Muscle of leg (tissue), 11 donors: ENCODE measurements around the gene MAG. TPM values are rescaled to one million over a fixed set of nuclear protein-coding genes. Genes with fewer than 3 reads are reported as not detected.

Experiments used
- DNase-seq: peaks from one replicate; pipeline ENCODE4 v3.0.0; 2013
- H3K27ac ChIP-seq: one replicate; pipeline ENCODE4 v1.5.1; 2013; ENCODE audit warnings: mild to moderate bottlenecking, low read length, control low read depth
- H3K27me3 ChIP-seq: one replicate; pipeline ENCODE4 v1.6.1; 2013; ENCODE audit warnings: low read length; ENCODE audit not compliant: control insufficient read depth, insufficient read depth
- H3K36me3 ChIP-seq: one replicate; pipeline ENCODE4 v1.6.1; 2013; ENCODE audit warnings: low read length; ENCODE audit not compliant: control insufficient read depth, insufficient read depth
- H3K4me1 ChIP-seq: one replicate; pipeline ENCODE4 v1.6.1; 2013; ENCODE audit warnings: low read length; ENCODE audit not compliant: control insufficient read depth, insufficient read depth
- H3K4me3 ChIP-seq: one replicate; pipeline ENCODE4 v1.5.1; 2013; ENCODE audit warnings: low read length, control low read depth
- H3K9me3 ChIP-seq: replicated peaks from 2 replicates; pipeline ENCODE4 v1.6.1; 2013; ENCODE audit warnings: low read depth, low read length; ENCODE audit not compliant: control insufficient read depth
- WGBS: methylation state at CpG from one replicate; pipeline ENCODE4 v1.1.5; 2013; ENCODE audit warnings: missing lambda C conversion rate; ENCODE audit not compliant: insufficient coverage; 5-methylcytosine and 5-hydroxymethylcytosine counted together
- polyA plus RNA-seq, 8 donors: library from polyadenylated mRNA; unstranded; fragments of 120-200 nt; gene quantifications; one replicate each; pipeline versions ENCODE4 v1.2.1 to v1.2.3, GENCODE V29; 2013; ENCODE audit warnings: inconsistent platforms in 1 of 8, low replicate concordance in 1 of 8; ENCODE audit not compliant: insufficient read length in 8 of 8, insufficient read depth in 1 of 8
- total RNA-seq: library from RNA; stranded (reverse); fragments of 120-200 nt; gene quantifications from one replicate; pipeline ENCODE4 v1.2.4, GENCODE V29; 2013

MAG gene
- total and polyA plus RNA-seq, 9 donors = 0.16 to 2.6 (median 0.53) TPM

GRCh38 chr19:35344511-35345031 is 52.6 kb downstream of the MAG start:
- H3K4me3 ChIP-seq = no peak overlapping the region
- H3K4me1 ChIP-seq = no peaks in the 10 kb centered on the region
- H3K9me3 ChIP-seq = no peaks in the 10 kb centered on the region
- DNase-seq = no peak
- H3K27ac ChIP-seq = no peak overlapping the region
- no peaks in the 10 kb centered on the region for H3K36me3 ChIP-seq
- H3K27me3 ChIP-seq = no peaks in the 10 kb centered on the region
- WGBS = 81% methylated on average over 16 of the region's 17 CpGs

GRCh38 chr19:35345671-35346111 is 53.7 kb downstream of the MAG start:
- Histone ChIP-seq H3K36me3 (no peaks in the 10 kb centered on the region), H3K4me1 (no peaks in the 10 kb centered on the region), H3K27me3 (no peaks in the 10 kb centered on the region), H3K4me3 (no peak overlapping the region), H3K27ac (no peak overlapping the region), H3K9me3 (no peaks in the 10 kb centered on the region)
- WGBS = 88% methylated on average over 8 of the region's 11 CpGs
- DNase-seq = no peak

- H3K4me1 ChIP-seq = no peaks in the 10 kb centered on the region
- no peak overlapping the region for H3K27ac ChIP-seq
- H3K4me3 ChIP-seq = no peak overlapping the region
- no peaks in the 10 kb centered on the region for H3K36me3 ChIP-seq
- WGBS = 75% methylated on average over 26 of the region's 28 CpGs
- DNase-seq = no peak
- no peaks in the 10 kb centered on the region for H3K27me3 ChIP-seq
- H3K9me3 ChIP-seq = no peaks in the 10 kb centered on the region
Measured at GRCh38 chr19:35346193-35347052, 54.5 kb downstream of the MAG start.

- no peaks in the 10 kb centered on the region for H3K27me3 ChIP-seq
- 60% methylated on average over 18 of the region's 18 CpGs for WGBS
- H3K27ac ChIP-seq = no peak within 1 kb of the TSS
- no peaks in the 10 kb centered on the region for H3K9me3 ChIP-seq
- no peak within 1 kb of the TSS for H3K4me3 ChIP-seq
- no peaks in the 10 kb centered on the region for H3K4me1 ChIP-seq
- DNase-seq = peak; percentile 61
- no peaks in the 10 kb centered on the region for H3K36me3 ChIP-seq
Measured at GRCh38 chr19:35347171-35347929, 55.4 kb downstream of the MAG start, which contains the start of gene FFAR1. Gene FFAR1 (plus strand): TSS chr19:35347902. CDS start chr19:35351552, 3,650 bp downstream.

GRCh38 chr19:35347930-35348298 is 56.0 kb downstream of the MAG start:
- no peak overlapping the region for H3K4me3 ChIP-seq
- 73% methylated on average over 3 of the region's 7 CpGs for WGBS
- H3K9me3 ChIP-seq = no peaks in the 10 kb centered on the region
- no peaks in the 10 kb centered on the region for H3K36me3 ChIP-seq
- no peaks in the 10 kb centered on the region for H3K27me3 ChIP-seq
- H3K27ac ChIP-seq = no peak overlapping the region
- H3K4me1 ChIP-seq = no peaks in the 10 kb centered on the region
- DNase-seq = no peak

GRCh38 chr19:35348911-35349611 is 57.1 kb downstream of the MAG start:
- 78% methylated on average over 13 of the region's 18 CpGs for WGBS
- no peaks in the 10 kb centered on the region for H3K27me3 ChIP-seq
- H3K27ac ChIP-seq = no peak overlapping the region
- H3K9me3 ChIP-seq = no peaks in the 10 kb centered on the region
- no peaks in the 10 kb centered on the region for H3K4me1 ChIP-seq
- H3K4me3 ChIP-seq = no peak overlapping the region
- no peaks in the 10 kb centered on the region for H3K36me3 ChIP-seq
- DNase-seq = no peak

- H3K4me3 ChIP-seq = no peak overlapping the region
- no peak for DNase-seq
- H3K27me3 ChIP-seq = no peaks in the 10 kb centered on the region
- no peak overlapping the region for H3K27ac ChIP-seq
- no peaks in the 10 kb centered on the region for H3K9me3 ChIP-seq
- H3K36me3 ChIP-seq = no peaks in the 10 kb centered on the region
- 52% methylated on average over 10 of the region's 17 CpGs for whole genome bisulfite sequencing
- no peaks in the 10 kb centered on the region for H3K4me1 ChIP-seq
Measured at GRCh38 chr19:35349614-35350521, 57.9 kb downstream of the MAG start.

- no peak for DNase-seq
- H3K9me3 ChIP-seq = no peaks in the 10 kb centered on the region
- no peak overlapping the region for H3K27ac ChIP-seq
- 63% methylated on average over 5 of the region's 7 CpGs for WGBS
- no peaks in the 10 kb centered on the region for H3K4me1 ChIP-seq
- H3K36me3 ChIP-seq = no peaks in the 10 kb centered on the region
- no peaks in the 10 kb centered on the region for H3K27me3 ChIP-seq
- no peak overlapping the region for H3K4me3 ChIP-seq
Measured at GRCh38 chr19:35350591-35350990, 58.6 kb downstream of the MAG start.

GRCh38 chr19:35351411-35352176 is 59.6 kb downstream of the MAG start:
- no peak for DNase-seq
- Histone ChIP-seq H3K4me1 (no peaks in the 10 kb centered on the region), H3K4me3 (no peak overlapping the region), H3K9me3 (no peaks in the 10 kb centered on the region), H3K27ac (no peak overlapping the region), H3K27me3 (peaks cover 2% of the 10 kb centered on the region), H3K36me3 (no peaks in the 10 kb centered on the region)
- WGBS = 90% methylated on average over 46 of the region's 47 CpGs
